Measurements from ENCODE around the gene KAT5.
"Not testable (repeated sequence)": the region's sequence is repeated elsewhere in the genome, so short reads cannot be mapped to it uniquely, and the experiment has no call there.

The KAT5 gene

DNA sequence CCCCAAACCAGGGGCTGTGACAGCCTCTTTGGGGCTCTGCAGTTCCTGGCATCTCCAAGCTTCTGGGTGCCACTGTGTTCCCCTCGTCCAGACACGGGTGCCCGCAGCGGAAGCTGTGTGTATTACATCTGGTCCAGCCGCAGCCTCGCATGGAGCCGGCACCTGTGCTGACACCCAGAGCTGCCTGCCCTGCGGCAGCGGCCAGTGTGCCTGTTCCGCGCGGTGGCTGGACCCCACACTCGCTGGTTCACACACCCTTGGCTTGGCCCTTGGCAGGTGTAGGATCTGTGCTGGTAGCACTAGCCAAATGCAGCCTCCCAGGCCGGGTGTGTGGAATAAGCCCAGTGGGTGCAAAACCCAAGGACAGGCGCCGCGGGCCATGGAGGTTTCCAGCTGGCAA, 33.0 kb downstream of the KAT5 start:
- DNase-seq, result no peak

DNA sequence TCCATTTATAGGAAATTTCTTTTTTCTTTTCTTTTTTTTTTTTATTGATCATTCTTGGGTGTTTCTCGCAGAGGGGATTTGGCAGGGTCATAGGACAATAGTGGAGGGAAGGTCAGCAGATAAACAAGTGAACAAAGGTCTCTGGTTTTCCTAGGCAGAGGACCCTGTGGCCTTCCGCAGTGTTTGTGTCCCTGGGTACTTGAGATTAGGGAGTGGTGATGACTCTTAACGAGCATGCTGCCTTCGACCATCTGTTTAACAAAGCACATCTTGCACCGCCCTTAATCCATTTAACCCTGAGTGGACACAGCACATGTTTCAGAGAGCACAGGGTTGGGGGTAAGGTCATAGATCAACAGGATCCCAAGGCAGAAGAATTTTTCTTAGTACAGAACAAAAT, 50.1 kb downstream of the KAT5 start:
- DNase-seq, result not testable (repeated sequence)

DNA sequence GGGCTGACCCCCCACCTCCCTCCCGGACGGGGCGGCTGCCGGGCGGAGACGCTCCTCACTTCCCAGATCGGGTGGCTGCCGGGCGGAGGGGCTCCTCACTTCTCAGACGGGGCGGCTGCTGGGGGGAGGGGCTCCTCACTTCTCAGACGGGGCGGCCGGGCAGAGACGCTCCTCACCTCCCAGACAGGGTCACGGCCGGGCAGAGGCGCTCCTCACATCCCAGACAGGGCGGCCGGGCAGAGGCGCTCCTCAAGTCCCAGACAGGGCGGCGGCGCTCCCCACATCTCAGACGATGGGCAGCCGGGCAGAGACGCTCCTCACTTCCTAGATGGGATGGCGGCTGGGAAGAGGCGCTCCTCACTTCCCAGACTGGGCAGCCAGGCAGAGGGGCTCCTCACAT, 50.8 kb downstream of the KAT5 start:
- not testable (repeated sequence) for DNase-seq

DNA sequence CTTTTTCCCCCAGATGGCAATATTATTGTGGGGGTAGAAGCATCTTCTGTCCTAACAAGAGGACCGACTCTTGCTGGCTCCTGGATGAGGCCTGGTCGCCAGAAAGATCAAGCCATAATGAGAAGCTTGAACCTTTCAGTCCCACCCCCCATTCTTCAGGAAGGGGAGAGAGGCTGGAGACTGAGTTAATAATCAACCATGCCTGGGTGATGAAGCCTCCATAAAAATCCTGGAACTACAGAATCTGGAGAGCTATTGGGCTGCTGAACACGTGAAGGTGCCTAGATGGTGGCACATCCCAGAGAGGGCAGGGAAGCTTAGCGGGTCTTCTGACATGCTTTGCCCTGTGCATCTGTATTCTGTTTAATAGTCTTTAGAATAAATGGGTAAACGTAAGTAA, 52.4 kb downstream of the KAT5 start:
- no peak for DNase-seq

DNA sequence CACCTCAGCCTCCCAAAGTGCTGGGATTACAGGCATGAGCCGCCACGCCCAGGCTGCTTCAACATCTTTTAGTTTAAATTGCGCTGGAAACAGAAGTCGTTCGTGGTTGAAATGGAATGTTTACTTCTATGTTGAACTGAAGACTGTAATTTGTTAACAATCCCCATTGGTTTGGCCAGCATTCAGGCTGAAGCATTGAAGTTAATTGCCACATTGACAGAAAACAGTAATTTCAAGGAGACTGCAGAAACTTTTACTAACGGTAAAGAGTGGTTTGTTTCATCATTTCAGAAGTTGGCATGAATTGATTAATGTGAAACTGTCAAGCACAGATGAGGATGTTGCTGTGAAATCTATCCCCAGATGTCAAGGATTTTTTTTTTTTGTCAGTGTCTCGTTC, 54.5 kb downstream of the KAT5 start:
- DNase-seq, result no peak

DNA sequence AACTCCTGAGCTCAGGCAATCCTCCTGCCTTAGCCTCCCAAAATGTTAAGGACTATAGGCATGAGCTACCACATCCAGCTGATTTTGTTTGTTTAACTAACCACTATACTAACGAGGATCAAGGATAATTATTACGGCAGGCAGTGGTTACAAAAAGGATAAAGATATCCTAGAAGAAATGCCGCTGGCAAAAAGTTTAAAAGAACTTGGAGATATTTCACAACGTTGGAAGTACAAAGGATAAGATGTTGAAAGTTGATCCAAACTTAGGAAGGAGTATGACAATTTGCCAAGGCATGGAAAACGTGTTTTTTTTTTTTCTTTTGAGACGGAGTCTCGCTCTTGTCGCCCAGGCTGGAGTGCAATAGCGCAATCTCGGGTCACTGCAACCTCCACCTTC, 55.4 kb downstream of the KAT5 start:
- no peak for DNase-seq

DNA sequence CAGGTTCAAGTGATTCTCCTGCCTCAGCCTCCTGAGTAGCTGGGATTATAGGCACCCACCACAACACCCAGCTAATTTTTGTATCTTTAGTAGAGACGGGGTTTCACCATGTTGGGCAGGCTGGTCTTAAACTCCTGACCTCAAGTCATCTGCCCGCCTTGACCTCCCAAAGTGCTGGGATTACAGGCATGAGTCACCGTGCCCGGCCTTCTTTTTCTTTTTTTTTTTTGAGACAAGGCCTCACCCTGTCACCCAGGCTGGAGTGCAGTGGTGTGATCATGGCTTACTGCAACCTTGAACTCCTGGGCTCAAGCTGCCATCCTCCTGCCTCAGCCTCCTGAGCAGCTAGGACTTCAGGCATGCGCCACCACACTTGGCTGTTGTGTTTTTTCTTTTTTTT, 55.8 kb downstream of the KAT5 start:
- DNase-seq, result not testable (repeated sequence)

Measured in CD4-positive, alpha-beta T cell treated with Interleukin-4 for 4 hours (primary cell).